GM18505 (cell line): ENCODE results near the gene RIT2.

Source experiments
- ATAC-seq: cut with Tn5 transposase; IDR thresholded peaks from one replicate; pipeline ENCODE4 v1.9.1; 2021; ENCODE audit not compliant: unreplicated experiment
- POLR2A ChIP-seq: IDR thresholded peaks from 4 replicates; pipeline ENCODE4 v1.6.1; 2011; ENCODE audit warnings: borderline replicate concordance; ENCODE audit not compliant: insufficient read depth, insufficient read length; ENCODE audit errors: extremely low read depth

The RIT2 gene

GRCh38 chr18:42961298-42961697 lies 154.2 kb downstream of the RIT2 start:
- no peak for TF ChIP-seq POLR2A
- ATAC-seq = no peak

- no peak for TF ChIP-seq POLR2A
- no peak for ATAC-seq
Observed at GRCh38 chr18:42959528-42959927, 156.0 kb downstream of the RIT2 start.

DNA sequence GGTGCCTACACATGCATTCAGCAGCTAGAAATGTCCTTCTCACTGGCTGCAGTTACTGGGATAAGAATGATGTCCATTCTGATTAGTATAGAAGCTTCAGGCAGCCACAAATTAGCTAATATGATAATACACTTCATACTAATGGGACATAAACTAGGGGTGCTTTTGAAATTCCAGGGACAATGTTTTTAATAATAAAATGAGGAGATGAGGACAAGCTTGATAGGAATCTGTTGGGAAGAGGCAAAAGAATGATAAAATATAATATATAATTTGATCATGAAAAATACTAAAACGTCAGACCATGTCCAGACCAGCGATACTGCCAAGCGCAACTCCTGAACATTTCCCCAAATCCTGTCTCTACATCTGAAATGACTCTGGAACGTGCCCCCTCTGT lies 157.1 kb downstream of the RIT2 start:
- ATAC-seq = no peak
- no peak for TF ChIP-seq POLR2A

DNA sequence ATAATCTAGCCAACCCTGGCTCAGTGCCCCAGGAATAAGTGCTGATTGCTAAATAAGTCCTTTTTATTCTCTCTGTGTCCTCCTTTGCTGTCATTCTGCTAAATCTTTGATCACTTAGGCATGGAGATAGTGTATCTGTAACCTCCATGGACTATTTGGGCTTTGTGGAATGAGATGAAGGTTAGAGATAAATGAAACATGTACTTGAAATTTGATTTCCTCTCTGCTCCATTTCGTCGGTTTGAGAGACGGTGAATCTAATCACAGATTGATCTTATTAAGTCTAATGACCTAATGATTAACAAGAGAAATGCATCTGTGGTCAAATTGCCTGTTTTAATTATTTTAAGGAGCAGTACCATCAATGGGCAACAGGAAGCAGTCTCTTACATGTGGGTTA lies 159.2 kb downstream of the RIT2 start:
- TF ChIP-seq POLR2A = no peak

DNA sequence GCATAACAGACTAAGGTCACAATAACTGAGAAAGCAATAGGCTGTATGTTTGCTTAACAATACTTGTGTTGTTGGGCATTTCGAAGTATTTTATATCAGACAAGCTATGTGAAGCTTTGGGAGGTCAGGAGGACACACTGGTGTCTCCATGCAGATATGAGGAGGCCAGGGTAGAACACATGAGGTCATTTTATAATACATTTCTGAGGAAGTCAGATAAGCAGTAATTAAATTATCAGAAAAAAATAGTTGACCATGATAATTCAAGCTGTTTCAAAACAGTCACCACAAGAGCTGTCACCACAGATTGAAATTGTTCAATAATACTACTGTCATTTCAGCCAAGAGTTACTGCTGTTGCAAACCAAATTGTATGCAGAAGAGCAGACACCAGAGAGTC lies 160.6 kb downstream of the RIT2 start:
- no peak for TF ChIP-seq POLR2A
- no peak for ATAC-seq

More for the DNA sequence above, 159.2 kb downstream of the RIT2 start:
- ATAC-seq = no peak

DNA sequence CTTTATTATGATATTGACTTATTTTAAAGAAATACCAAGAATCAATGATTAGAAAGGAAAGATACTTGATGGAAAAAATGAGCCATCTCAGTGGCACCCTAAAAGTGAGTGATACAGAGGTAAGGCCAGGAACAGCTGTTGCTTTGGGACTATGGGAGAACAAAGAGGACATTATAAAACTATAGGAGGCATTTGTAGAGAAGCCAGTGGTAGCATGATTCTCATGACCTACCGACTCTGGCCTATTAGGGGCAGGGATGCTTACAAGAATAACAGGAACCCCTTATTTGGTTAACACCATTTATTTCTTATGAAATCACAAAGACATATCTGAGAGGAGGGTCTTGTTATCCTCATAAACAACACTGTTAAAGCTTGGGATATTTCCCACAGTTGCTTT lies 162.2 kb downstream of the RIT2 start:
- TF ChIP-seq POLR2A = no peak
- ATAC-seq = no peak

- TF ChIP-seq POLR2A = no peak
- no peak for ATAC-seq
Observed at GRCh38 chr18:42950732-42951131, 164.8 kb downstream of the RIT2 start.

- no peak for ATAC-seq
- TF ChIP-seq POLR2A = no peak
Observed at GRCh38 chr18:42948831-42949230, 166.7 kb downstream of the RIT2 start.

DNA sequence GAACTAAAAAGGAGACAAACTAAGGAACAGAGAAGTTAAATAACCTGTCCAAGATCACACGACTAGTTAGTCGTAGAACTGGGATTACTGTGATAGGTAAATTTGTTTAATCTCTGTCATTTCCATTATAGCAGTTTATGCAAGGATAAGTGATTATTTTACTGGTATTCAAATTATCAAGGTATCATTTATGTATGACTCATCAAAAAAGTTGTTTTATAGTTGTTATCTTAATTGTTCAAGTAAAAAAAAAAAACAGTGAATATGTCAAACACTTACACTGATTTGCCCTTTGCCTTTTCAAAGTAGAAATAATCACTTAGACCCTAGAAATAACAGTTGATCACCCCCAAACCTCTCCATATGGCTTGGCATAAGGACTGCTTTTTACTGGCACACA lies 173.6 kb downstream of the RIT2 start:
- no peak for TF ChIP-seq POLR2A
- ATAC-seq = no peak

GRCh38 chr18:42941021-42941420 lies 174.5 kb downstream of the RIT2 start:
- TF ChIP-seq POLR2A = no peak
- ATAC-seq = no peak

DNA sequence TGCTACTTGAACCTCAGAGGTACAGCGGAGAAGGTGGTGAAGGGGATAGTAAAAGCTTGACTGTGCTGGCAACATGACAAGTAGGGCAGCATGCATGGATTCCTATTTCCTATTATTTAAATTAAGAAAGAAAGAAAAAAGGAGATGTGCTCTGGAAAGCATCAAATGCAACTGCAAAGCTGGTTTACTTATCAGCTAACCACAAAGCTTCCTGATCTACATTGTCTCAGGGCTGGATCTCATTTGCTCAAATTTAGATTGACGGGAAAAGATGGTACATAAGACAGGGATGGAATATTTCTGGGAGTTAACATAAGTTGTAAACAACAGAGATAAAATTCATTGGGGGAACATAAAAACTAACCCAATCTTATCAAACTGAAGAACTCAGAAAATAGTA lies 178.0 kb downstream of the RIT2 start:
- no peak for ATAC-seq

DNA sequence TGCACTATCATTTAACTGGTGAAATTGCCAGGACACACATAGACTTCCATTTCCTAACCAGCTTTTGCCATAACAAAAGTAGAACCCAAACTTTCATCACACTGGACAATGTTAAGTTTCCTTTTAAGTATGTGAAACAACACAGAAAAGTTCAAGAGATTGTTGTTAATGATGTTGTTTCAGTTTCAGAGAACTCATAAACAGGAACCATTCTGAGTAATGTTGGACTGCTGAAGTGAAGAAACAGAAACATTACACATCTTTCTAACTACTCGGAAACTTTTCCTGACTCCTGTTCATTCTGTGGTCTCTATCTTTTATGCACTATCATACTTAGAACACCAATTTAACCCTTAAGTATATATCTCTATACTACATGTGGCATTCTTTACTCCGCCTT lies 179.2 kb downstream of the RIT2 start:
- peak; percentile 58 for ATAC-seq
- no peak for TF ChIP-seq POLR2A

More for the DNA sequence above, 178.0 kb downstream of the RIT2 start:
- TF ChIP-seq POLR2A = no peak

- ATAC-seq = no peak
- no peak for TF ChIP-seq POLR2A
Observed at GRCh38 chr18:42931491-42931890, 184.0 kb downstream of the RIT2 start.

GRCh38 chr18:42929857-42930256 lies 185.6 kb downstream of the RIT2 start:
- TF ChIP-seq POLR2A = no peak
- ATAC-seq = no peak

- no peak for TF ChIP-seq POLR2A
- no peak for ATAC-seq
Observed at GRCh38 chr18:42929181-42929580, 186.3 kb downstream of the RIT2 start.
